ENCODE measurements around the gene VTI1A. TPM values are rescaled to one million over a fixed set of nuclear protein-coding genes. Genes with fewer than 3 reads are reported as not detected.

The VTI1A gene
- total RNA-seq, 6 experiments from 2014 or later = 11.2 to 26.2 (median 12.3) TPM

DNA sequence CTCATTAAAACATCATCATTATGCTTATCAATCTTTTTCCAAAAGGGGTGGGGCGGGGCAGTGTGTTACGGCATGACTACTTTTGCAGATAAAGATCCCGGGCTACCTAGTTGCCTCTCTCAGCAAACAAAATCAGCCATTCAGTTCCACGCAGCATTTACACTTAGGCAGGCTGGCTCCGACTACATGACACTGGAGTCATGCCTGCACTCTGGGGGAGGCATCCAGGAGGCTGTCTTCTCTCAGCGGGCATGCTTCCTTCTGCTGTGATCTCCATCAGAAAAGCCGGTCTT, 309.2 kb downstream of the VTI1A start:
- no peak for TF ChIP-seq POLR2A (IDR thresholded peaks at IDR 0.05)
- TF ChIP-seq, protein P1, sequence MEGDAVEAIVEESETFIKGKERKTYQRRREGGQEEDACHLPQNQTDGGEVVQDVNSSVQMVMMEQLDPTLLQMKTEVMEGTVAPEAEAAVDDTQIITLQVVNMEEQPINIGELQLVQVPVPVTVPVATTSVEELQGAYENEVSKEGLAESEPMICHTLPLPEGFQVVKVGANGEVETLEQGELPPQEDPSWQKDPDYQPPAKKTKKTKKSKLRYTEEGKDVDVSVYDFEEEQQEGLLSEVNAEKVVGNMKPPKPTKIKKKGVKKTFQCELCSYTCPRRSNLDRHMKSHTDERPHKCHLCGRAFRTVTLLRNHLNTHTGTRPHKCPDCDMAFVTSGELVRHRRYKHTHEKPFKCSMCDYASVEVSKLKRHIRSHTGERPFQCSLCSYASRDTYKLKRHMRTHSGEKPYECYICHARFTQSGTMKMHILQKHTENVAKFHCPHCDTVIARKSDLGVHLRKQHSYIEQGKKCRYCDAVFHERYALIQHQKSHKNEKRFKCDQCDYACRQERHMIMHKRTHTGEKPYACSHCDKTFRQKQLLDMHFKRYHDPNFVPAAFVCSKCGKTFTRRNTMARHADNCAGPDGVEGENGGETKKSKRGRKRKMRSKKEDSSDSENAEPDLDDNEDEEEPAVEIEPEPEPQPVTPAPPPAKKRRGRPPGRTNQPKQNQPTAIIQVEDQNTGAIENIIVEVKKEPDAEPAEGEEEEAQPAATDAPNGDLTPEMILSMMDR (IDR thresholded peaks at IDR 0.05) = no peak
- WGBS (ENCODE audit: insufficient coverage, low coverage, low lambda C conversion rate, missing lambda C conversion rate) = 92% methylated on average over 2 of the region's 7 CpGs
- intact Hi-C loops (cut with DNase I) = no loop called here
- Histone ChIP-seq H3K4me3 (no peak overlapping the region), H3K27ac (no peak overlapping the region), H3K36me3 (no peaks in the 10 kb centered on the region), H3K4me1 (peaks cover 0 to 16% (median 8%) of the 10 kb centered on the region in 4 donors), H3K27me3 (no peaks in the 10 kb centered on the region), H3K9me3 (no peaks in the 10 kb centered on the region)
- DNase-seq = no peak
- ATAC-seq = no peak

DNA sequence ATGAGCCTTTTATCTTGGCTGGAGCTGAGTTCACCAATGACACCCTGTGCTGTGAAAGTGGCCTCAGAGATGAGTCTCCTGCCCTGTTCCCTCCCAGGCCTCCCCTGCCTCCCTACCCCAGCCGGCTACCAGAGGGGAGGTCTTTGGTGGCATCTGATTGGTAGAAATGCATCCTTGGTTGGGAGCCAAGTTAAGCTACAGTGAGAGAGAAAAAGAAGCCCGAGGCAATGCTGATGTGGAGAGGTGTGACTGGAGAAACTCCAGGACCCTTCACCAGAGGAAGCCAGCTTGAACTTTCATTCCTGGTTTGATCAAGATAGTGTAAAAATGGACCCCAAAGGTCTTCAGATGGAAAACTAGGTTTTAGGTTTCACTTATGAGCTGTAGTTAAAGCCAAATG, 311.9 kb downstream of the VTI1A start:
- Histone ChIP-seq H3K36me3 (no peaks in the 10 kb centered on the region), H3K27ac (no peak overlapping the region), H3K4me1 (no peaks in the 10 kb centered on the region), H3K4me3 (no peak overlapping the region), H3K9me3 (no peaks in the 10 kb centered on the region), H3K27me3 (no peaks in the 10 kb centered on the region)
- no CpG with 5 or more reads among the region's 2 CpGs for WGBS (ENCODE audit: insufficient coverage, low coverage, low lambda C conversion rate, missing lambda C conversion rate)
- ATAC-seq = no peak
- TF ChIP-seq POLR2A (IDR thresholded peaks at IDR 0.05) = no peak
- TF ChIP-seq, protein P1 (IDR thresholded peaks at IDR 0.05) = no peak
- DNase-seq = no peak
- intact Hi-C loops (cut with DNase I) = no loop called here

DNA sequence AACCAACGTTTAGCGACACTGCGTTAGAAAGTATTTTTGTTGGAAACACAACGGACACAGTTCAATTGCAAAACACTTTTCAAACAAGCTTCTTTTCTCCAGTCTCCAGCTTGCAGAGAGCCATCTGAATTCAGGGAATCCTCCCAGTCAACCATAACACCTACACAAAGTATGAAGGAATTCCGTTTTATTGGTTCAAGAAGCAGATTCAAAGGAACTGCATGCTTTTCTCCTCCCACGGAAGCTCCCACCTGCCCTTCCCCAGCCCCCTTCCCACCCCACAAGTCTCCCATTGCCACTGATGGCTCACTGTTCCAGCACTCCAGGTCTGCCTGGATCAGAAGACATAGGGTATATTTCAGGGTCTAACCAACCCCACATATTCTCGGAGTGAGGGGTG, 312.5 kb downstream of the VTI1A start:
- no peak overlapping the region for H3K4me3 ChIP-seq
- DNase-seq (no peak), ATAC-seq (no peak)
- no peaks in the 10 kb centered on the region for H3K4me1 ChIP-seq
- 81% methylated on average over 7 of the region's 7 CpGs for WGBS (ENCODE audit: insufficient coverage, low coverage, low lambda C conversion rate, missing lambda C conversion rate)
- H3K36me3 ChIP-seq = no peaks in the 10 kb centered on the region
- intact Hi-C loops (cut with DNase I) = no loop called here
- H3K27me3 ChIP-seq = no peaks in the 10 kb centered on the region
- no peaks in the 10 kb centered on the region for H3K9me3 ChIP-seq
- no peak for TF ChIP-seq POLR2A (IDR thresholded peaks at IDR 0.05)
- TF ChIP-seq, protein P1 (IDR thresholded peaks at IDR 0.05) = no peak
- H3K27ac ChIP-seq = no peak overlapping the region

DNA sequence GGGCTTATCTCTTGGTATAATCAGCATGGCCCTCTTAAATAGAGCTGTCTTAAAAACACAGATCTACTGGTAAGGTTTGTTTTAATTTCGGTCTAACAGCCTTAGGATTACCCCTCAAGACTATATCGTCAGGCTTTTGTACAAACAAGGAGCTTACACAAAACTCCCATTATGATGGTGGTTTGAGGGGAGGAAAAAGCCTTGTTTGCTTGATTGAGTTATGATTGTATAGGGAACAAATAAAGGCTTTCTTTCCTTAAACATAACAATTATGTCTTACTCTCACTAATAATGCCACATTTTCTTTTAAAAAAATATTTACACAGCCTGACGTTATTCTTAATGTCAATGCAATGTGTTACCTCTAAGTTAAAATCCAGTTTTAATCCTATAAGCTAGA, 314.2 kb downstream of the VTI1A start:
- ATAC-seq = no peak
- H3K27me3 ChIP-seq = no peaks in the 10 kb centered on the region
- no peaks in the 10 kb centered on the region for H3K9me3 ChIP-seq
- H3K4me3 ChIP-seq = no peak overlapping the region
- intact Hi-C loops (cut with DNase I) = no loop called here
- DNase-seq = no peak
- 97% methylated on average over 3 of the region's 3 CpGs for WGBS (ENCODE audit: insufficient coverage, low coverage, low lambda C conversion rate, missing lambda C conversion rate)
- no peak overlapping the region for H3K27ac ChIP-seq
- TF ChIP-seq, protein P1 (IDR thresholded peaks at IDR 0.05) = no peak
- TF ChIP-seq POLR2A (IDR thresholded peaks at IDR 0.05) = no peak
- H3K4me1 ChIP-seq = no peaks in the 10 kb centered on the region
- H3K36me3 ChIP-seq = no peaks in the 10 kb centered on the region

DNA sequence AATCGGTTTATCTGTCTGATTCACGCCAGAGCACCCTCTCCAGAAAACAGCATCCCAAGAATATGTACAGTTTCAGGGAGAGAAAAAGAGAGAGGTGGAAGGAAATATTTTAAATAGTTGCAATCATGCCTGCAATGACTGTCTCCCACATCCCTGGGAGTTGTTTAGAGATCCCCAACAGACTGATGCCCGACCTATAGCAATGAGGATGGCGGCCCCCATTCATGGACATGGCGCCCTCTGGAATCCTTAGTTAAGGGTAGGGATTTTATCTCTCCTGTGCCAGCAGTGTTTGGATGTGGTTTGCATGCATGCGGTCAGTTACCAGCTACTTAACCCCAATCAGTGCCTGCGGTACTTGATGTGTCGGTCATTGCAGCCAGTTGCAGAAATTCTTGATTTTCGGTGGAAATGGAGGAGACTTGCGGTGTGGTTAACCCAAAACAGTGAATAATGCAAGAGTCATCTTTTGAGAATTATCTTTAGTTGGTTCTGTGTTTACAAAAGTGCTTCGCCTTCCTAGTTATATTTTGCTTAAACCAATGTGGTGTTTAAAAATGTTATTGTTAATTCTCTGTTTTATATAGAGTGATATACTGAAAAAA, 317.0 kb downstream of the VTI1A start:
- Histone ChIP-seq H3K4me1 (no peaks in the 10 kb centered on the region), H3K27ac (no peak overlapping the region), H3K36me3 (no peaks in the 10 kb centered on the region), H3K27me3 (no peaks in the 10 kb centered on the region), H3K9me3 (no peaks in the 10 kb centered on the region), H3K4me3 (no peak overlapping the region)
- TF ChIP-seq POLR2A (IDR thresholded peaks at IDR 0.05) = no peak
- TF ChIP-seq, protein P1 (IDR thresholded peaks at IDR 0.05) = no peak
- WGBS (ENCODE audit: insufficient coverage, low coverage, low lambda C conversion rate, missing lambda C conversion rate) = 100% methylated on average over 7 of the region's 11 CpGs
- DNase-seq (no peak), ATAC-seq (no peak)
- intact Hi-C loops (cut with DNase I) = no loop called here
